GM03348 (cell line): Measurements from ENCODE around the gene ADORA1.

ENCODE experiments used
- DNase-seq: peaks from one replicate; pipeline ENCODE4 v3.0.0; 2012; ENCODE audit warnings: low spot score

The ADORA1 gene

DNA sequence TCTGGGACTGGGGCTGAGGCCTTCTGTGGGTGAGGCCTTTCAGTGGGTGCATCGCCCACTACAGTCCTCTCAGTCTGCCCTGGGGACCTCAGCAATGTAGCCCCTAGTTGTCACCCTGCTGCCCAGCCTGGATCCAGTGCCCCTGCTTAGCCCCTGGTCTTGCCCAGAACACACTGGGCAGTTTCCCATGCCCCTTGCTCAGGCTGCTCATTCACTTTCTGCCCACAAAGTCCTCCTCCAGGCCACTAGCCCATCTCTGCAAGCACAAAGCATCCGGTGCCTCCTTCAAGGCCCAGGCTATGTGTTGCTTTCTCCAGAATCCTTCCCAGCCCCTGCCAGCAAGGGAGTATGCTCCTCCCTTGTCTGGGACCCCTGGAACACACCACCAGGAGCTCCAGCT, 5.4 kb upstream of the ADORA1 start:
- DNase-seq, result no peak

DNA sequence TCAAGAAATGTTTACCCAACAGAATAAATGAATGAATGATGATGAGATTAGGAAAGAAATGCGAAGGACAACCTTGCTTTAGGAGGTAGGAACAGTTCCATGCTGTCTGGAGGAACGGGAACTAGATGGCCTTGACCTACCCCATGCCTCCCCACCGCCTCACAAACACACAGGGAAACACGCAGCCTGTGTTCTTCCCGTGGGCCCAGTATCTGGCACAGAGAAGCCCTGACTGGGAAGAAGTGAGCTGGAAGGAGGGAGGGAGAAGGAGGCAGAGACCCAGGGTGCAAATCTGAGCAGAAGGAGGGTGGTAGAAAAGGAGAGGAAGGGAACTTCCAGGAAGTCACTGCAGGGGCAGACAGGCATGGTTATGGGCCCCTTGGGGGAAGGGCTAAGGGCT, 3.5 kb upstream of the ADORA1 start:
- DNase-seq, result no peak

DNA sequence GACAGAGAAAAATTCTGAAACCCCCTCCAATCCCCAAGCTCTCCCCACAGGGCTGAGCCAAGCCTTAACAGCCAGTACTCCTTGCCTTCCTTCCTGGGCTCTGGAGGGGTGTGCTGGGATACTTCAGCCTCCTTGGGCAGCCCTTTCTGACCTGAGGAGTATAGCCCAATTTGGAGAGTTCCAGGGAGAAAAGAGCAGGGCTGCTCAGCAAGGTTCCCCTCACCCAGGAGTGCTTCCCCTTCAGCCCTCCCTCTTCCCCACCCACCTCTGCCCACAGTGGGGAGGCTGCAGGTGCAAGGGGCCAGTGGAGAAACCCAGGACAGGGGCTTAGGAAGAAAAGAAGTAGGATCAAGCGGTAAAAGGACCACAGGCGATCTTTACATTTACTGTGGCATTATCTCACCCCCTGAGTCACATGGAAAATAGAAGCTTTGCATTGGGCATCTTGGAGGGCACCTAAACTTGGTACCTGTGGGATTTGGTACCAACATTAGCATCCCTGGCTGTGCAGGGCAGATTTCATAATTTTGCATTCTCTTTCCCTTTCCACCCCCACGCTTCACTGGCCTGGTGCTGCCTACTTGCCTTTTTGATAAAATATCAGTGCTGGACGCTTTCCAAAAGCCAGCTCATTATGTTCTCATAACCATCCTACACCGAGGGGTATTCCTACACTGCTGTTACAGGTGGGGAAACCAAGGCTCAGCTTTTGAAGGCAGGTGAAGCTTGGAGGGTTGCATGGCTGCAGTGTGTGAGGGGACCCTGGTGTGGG, 2.8 kb upstream of the ADORA1 start:
- no peak for DNase-seq

DNA sequence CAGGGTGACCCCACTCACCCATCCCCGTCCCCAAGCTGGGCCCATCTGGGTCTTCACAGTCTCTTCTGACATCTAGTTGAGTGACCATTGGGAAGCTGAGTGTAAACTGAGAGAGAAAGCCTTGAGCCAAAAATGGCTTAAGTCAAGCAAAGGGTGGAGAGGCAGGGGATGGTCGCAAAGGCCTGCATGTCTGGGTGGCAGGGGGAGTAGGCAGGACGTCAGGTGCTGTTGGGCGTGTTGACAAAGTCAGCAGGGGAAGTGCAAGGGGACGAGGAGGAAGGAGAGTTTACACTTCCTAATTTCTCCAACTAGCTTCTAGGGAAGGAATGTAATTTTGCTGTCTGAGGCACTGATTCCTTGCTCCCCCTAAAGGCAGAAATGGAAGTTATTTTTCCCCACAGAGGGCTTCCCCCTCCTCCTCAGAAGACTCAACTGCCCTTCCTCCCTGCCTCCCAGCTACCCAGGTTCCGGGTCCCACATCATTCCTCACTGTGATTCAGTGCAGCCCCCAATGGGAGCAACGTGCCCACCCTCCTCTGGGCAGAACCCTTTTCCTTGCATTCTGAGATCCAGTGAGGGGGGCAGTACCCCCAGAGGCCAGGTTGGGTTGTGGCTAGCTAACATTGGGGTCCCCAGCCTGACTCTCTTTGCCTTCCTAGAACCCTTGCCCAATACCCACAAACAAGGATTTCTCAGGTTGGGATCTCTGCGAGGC, 1.2 kb upstream of the ADORA1 start:
- peak; percentile 72 for DNase-seq

DNA sequence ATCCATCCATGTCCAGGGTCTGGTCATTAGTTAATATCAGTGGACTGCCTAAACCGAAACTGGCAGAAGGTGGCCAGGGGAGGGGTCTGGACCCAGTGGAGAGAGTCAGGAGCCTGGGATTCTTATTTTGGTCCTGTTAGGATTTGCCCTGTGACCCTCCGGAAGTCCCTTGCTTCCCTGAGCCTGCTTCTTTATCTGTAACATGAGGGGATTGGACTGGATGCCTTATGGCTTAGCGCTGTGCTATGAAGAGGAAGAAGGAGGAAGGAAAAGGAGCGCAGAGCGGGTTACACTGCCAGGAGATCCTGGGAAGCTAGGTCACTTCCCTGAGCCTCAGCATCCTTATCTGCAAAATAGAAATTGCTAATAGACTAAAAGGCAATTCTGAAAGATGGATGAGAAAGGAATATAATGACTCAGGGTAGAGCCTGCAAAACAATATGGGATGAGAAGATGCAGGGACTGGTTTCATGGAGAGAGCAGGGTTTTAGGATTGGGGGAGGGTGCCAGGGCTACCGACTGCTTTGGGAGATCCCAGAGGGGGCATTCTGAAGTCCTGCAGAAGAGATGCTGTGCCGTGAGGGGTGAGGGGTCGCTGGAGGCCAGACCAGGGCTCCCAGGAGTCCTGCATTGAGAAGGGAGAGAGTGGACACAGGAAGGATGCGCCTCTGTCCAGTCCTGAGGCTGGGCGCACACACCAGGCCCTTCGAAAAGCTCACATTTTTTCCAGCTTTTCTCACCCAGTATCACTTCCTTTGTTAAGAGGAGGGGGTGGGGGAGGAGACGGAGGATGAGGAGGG, 460 bp upstream of the ADORA1 start:
- DNase-seq, result peak; percentile 42

DNA sequence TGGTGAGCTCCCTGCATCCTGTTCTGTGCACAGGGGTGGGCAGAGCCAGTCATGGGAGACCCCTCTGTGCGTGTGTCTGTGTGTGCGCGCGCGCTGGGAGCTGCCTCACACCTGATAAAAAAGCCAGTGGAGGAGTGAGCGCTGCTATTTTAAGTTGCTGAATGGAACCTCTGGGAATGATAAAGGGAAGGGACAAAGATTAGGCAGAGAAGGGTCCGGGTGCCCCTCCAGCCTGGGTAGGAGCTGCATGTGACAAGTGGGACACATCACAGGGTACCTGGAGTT, 847 bp downstream of the ADORA1 start:
- DNase-seq, result no peak

DNA sequence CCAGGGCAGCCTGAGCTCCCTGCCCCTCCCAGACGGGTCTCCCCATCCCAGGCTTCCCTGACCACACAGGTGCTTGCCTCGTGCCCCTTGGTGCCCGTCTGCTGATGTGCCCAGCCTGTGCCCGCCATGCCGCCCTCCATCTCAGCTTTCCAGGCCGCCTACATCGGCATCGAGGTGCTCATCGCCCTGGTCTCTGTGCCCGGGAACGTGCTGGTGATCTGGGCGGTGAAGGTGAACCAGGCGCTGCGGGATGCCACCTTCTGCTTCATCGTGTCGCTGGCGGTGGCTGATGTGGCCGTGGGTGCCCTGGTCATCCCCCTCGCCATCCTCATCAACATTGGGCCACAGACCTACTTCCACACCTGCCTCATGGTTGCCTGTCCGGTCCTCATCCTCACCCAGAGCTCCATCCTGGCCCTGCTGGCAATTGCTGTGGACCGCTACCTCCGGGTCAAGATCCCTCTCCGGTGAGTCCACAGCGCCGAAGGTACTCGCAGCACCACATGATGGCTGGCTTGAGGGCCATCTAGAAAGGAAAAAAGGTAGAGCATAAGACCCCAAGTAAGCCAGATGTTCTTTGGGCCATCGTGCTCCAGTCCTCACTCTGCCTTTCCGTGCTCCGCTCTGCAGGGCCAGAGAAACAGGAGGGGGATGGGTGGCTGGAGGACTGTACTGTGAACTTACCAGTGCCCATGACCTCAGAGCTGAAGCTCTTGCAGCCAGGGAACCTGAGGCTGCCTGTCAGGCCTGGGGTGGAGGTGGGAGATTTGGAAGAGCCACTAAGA, 1.4 kb downstream of the ADORA1 start:
- no peak for DNase-seq

DNA sequence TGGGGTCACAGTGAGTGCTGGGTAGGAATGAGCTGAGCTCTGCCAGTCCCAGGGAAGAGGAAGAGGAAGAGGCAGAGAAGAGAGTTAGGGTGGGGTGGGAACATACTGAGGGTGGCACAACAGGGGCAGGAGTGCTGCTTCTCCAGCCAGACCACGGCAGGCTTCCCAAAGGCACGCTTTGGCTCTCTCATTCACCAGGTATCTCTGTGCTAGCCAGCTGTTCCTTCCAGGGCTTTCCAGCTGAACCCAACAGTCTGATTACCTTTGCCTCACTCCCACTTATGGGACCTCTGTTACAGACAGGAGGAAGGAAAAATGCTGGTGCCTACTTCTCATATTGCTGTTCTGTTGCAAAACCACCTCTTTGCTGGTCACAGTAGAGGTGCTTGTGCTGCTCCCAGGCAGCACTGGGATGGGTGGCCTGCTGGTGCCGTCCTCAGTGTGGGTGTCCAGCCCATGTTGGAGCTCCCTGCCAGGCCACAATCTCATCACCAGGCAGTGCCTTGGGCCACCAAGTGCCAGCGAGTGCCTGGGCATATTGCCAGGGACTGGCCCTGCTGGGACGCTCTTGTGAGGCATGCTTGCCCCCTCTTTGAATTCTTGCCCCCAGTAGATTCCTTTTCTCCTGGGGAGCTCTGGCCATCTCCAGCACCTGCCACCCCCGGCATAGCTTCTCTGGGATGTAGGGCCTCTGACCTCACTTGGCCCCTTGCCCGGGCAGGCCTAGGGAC, 2.1 kb downstream of the ADORA1 start:
- no peak for DNase-seq

DNA sequence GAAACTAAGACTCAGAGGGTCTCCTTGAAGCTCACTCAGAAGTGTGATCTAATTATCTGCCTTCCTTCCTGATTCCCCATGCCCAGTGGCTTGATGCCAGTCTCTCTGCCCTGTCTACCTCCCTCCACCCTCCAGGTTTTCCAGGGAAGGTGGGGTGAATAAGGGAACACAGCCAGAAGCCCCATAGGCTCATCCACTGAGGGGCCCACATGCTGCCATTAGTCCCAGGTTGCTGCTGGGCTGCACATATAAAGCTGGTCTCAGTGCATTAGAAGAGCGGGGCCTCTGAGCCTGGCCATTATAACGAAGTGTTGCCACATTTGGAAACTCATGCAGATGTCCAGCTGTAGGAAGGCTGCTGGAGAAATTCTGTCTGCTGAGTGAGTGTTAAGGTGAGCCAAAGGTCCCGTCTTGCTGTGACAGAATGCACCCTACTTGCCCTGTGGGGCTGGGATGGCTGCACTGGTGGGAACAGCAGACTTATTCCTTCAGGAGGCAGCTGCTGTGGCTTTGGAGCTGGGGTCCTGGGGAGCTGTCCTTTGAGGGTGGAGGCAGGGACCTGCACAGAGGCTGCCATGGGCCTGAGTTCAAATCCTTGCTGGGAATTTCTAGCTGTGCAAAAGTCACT, 2.9 kb downstream of the ADORA1 start:
- no peak for DNase-seq

DNA sequence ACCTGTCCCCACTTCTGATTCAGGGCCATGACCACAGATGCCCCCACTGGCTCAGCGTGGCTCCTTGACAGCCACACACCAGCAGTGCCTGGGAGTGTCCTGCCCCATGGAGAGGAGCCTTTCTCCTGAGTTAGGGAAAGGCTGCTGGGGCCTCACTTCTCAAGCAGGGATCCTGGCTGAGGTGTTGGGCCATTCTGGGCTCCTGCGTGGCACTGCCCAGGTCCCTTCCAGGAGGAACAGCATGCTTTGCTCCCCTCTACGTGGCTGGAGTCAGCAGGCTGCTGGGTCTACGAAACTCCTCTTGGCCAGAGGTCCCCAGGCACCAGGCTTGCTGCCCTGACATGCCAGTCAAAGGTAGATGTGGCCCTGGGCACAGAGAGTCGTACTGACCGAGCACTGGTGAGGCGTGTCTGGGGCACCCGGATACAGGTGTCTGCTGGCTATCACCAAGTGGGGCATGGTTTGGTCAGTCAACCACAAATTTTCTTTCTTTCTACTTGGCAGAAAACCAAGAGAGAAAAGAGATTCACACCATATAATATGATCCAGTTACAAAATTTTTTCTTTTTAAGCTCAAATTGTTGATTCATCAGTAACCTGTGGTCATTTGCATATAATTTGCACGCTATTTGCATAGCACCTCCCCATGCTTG, 4.1 kb downstream of the ADORA1 start:
- DNase-seq, result no peak

DNA sequence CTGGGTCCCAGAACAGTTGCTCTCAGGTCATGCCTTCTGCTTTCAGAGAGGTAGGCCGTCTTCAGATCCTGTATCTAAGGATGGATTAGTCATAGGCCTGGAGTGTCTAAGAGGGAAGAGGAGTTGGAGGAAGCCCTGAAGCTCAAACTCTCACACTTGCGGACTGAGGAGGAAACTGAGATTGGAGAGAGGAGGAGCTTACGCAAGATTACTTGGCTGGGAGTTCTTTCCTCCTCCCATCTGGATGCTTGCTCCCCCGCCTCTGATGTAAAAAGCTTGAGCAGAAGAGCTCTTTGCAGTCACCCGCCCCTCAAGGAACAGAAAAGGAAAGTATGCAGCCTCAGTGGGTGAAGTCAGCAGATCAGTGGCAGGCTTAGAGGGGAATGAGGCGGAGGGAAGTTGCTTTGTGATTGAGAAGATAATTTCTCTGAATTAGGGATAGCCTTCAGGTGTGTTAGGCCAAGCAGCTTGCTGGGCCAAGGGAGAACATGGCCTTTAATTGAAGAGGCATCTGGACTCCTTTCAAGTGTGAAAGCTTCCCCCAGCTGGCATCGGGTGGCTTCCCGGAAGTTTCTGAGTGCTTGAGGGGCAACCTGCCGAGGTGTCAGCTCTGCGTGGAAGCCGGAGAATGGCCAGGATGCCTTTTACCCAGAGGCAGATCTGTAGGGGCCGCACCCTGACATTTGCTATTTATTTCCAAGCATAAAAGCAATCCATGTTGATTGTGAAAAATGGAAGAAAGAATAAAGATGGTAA, 6.6 kb downstream of the ADORA1 start:
- DNase-seq, result no peak

DNA sequence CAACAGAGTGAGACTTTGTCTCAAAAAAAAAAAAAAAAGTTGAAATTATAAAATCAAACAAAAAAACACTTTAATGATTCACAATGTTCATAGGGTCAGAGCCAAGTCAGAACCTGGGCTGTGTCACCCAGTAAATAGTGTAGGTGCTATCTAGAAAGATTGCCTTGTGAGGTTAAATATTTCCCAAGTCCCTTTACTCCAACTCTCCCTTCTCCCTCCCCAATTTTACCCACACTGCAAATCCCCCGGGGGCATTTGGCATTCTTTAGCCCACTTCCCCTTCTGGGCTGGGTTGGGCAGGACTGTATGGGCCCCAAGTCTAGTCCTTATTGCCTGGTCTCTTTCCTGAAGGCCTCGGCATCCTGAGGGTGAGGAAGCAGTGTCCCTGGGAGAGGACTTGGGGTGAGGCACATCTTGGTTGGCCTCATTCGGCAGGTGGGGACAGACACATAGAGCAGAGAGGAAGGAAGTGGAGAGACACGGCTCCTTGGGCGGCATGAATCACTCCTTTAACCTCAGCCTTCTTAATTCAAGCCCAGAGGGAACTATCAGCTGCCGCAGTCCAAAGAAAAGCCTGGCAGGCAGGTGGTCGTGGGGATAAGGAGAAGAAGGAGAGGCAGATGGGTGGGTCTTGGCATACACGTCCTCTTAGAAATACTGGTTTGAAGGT, 8.2 kb downstream of the ADORA1 start:
- DNase-seq, result no peak

DNA sequence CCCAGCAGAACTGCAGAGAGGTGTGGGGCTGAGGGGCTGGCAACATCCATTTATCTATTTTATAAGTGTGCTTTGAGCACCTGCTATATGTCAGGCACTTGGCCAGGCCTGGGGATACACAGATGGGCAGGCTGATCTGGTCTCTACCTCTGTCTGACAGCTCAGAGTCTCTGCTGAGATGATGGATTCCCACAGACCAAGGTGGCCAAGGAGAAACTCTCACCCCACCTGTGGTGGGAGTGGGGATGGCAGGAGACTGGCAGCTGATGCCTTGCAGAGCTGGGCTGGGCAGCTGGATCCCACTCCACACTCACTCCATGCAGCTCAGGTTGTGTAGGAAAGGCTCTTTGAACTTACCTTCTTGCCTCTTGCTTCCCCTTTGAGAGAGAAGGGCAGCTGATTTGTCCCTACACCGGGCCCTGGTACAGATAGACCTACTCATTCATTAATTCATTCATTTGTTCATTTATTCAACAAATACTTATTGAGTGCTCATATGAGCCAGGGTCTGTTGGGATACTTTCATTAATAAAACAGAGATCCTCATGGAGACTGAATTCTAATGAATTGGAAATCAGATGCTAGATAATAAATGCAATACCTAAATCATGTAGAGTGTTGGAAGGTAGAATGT, 9.0 kb downstream of the ADORA1 start:
- no peak for DNase-seq

DNA sequence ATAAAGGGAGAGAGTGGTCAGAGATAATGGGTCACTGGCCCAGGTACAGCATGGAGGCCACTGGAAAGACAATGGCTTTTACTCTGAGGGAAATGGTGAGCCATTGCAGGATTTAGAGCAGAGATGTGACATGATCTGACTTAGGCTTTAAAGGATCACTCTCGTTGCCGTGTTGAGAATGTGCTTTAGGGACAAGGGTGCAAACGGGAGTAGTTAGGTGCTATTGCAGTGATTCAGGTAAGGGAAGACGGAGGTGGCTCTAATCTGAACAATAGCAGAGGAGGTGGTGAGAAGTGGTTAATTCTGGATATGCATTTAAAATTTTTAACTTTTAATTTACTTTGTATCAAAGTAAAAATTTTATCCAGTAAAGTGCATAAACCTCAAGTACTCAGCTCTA, 9.8 kb downstream of the ADORA1 start:
- DNase-seq, result no peak

DNA sequence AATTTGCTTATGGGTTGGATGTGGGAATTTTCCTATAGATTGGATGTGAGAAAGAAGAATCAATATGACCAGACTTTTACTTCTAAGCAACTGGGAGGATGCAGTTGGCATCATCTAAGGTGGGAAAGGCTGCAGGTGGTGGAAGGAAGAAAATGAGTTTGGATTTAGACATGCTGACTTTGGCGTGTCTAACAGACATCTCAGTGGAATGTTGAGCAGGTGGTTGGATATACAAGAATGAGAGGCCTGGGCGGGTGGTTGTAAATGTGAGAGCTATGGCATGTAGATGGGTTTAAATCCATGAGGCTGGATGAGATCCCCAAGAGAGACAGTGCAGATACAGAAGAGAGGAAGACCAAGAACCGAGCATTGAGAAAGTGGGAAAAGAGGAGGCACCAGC, 10.5 kb downstream of the ADORA1 start:
- DNase-seq, result no peak

DNA sequence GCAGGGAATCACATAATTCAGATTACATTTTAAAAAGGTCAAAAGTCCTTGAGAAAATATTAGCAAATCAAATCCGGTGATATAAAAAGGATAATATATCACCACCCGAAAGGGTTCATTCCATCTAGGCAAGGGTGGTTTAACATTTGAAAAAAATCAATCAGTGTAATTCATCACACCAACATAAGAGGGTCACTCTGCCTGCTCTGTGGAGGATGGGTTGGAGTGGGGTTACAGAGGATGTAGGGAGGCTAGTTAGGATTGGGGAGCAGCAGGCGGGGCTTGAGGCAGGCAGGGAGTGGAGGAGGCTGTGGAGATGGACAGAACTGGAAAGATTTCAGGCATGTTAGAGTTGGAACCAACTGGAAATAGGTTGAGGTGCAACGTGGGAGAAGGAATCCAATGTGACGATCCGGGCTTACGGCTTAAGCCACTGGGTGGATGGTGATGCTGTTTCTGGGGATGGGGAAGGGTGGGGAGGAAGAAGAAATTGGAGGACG, 12.5 kb downstream of the ADORA1 start:
- DNase-seq, result no peak

DNA sequence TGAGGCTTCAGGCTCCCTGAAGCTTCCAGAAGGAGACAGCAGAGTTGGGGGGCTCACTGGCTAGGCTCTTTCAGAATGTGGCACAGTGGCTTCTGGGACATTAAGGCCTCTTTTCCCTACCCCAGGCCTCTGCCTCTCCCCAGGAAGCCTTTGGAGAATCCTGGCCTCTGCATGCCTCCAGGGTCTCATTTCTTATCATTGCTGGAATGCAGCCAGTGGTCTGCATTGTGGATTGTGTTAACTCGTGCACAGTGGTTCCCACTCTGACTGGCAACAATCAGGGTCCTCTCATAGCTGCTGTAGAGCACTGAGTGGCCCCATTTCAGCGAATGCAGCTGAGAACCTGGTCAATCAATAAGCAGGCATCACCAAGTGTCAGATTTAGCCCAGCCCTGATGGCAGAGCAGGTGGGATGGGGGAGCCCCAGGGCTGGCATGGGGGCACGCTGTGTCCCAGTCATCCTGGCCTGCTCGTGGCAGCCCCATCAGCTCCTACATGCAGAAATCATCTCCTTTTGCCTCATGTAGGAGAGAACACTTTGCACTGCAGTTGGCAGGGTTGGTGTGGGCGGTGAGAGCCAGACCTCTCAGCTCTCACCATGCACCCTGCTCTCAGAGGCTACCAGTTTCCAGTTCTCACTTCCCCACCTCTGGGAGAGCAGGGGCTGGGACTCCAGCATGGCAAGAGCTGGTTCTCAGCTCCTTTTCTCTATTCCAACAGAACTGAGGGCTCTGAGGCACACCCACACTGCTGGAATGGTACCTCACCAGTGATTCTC, 13.4 kb downstream of the ADORA1 start:
- DNase-seq, result no peak

DNA sequence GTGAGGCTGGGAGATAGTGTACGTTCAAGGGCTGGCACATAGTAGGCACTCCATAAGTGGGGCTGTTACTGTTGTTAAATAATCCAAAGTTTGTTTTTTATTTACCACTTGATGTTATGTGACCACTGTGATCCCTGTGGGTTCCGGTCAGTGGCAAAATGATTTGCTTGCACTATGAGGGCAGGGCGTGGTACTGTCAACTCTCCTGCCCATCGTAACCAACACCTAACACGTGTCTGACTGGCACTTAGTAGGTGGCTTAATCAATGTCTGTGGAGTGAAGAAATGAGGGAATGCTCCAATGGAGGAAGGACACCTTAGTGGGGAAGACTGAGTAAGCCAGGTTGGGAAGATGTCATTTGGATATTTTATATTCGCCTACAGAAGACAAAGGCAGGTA, 14.6 kb downstream of the ADORA1 start:
- DNase-seq, result no peak
